Lower leg skin (tissue), 3 donors: ENCODE results near the gene MOBP.
"Not testable (repeated sequence)": the region's sequence is repeated elsewhere in the genome, so short reads cannot be mapped to it uniquely, and the experiment has no call there.

Experiments
- CTCF ChIP-seq, 3 donors: fragments of 450-650 bp; IDR thresholded peaks; one replicate each; pipeline ENCODE4 v1.5.1; 2016; ENCODE audit warnings: antibody characterized with exemption in 3 of 3, mild to moderate bottlenecking in 3 of 3, moderate library complexity in 2 of 3
- POLR2A ChIP-seq, 2 donors: fragments of 450-650 bp; IDR thresholded peaks; one replicate each; pipeline ENCODE4 v1.6.1; 2016 to 2017; ENCODE audit warnings: antibody characterized with exemption in 2 of 2, mild to moderate bottlenecking in 1 of 2, moderate library complexity in 1 of 2

- TF ChIP-seq CTCF, POLR2A (IDR thresholded peaks at IDR 0.05): not testable (repeated sequence)
Observed at GRCh38 chr3:39418556-39419225, 48.8 kb upstream of the MOBP start.
